Epithelial cell of proximal tubule (primary cell): Measurements from ENCODE around the gene MARCHF10. TPM values are rescaled to one million over a fixed set of nuclear protein-coding genes. Genes with fewer than 3 reads are reported as not detected.

Source experiments
- DNase-seq: peaks from one replicate; pipeline ENCODE4 v3.0.0-alpha.2; 2011; ENCODE audit warnings: low read depth
- H3K4me3 ChIP-seq: 2 replicates; pipeline ENCODE4 v1.5.1; 2011; ENCODE audit warnings: low read depth, mild to moderate bottlenecking, low read length
- CTCF ChIP-seq: conservative IDR thresholded peaks from 2 replicates; pipeline ENCODE4 v1.5.1; 2012; ENCODE audit warnings: low read depth, mild to moderate bottlenecking, low read length
- total RNA-seq: library from RNA; depleted of rRNA; stranded (reverse); fragments of >200 nt; gene quantifications from 2 replicates; pipeline ENCODE4 v1.2.3, GENCODE V29; 2015

The MARCHF10 gene
- total RNA-seq, 1 donor from 2014 or later, result 4.8 TPM

DNA sequence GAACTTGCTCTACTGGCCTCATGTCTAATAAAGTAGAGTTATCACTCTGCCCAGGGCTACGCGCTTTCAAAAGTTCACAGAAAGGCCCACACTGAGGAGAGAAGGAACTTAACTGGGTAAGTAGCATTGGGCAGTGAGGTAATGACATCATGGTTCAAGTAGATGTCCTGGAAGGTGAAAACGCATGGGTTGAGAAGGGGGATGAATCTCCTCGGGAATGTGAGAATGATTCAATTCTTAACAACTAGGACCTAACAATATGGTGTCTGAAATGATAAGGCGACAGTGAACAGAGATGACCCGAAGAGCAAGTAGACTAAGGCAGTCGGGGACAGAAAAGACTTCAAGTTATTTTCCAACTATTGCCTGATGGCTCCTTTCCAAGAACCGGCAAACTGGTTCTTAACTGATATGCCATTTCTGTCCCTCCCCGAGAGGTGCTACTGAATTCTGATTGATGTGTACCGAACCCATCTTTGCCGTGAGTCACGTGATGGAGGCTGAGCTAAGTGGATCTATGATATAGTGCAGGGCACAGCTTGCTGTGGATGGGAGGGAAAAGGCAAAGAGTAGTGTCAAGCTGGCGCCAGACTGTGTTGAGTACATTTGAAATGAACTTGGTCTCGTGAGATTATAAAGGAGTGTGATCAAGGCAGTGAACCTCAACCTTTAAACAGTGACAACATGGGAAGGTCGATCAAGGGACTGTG lies 44.1 kb downstream of the MARCHF10 start:
- TF ChIP-seq CTCF, result no peak
- H3K4me3 ChIP-seq, result no peak overlapping the region
- no peak for DNase-seq

DNA sequence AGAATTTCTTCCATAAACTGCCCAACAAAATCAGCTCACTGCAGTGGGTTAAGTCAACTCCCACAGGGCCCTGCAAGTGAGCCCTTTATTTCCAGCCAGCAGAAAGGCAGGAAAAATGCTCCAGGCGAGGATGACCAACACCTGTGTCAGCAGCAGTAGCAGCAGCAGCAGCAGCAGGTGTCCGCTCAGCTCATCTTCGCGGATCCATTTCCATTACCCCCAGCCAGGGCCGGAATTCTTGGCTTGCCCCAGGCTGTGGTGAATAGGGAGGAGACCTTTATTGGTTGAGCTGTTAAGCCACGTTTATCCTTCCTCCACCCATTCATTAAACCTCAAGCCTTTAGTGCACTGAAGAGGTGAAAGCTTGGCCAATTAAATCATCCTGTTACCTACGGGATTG lies 46.2 kb downstream of the MARCHF10 start:
- TF ChIP-seq CTCF, result no peak
- no peak overlapping the region for H3K4me3 ChIP-seq
- no peak for DNase-seq

DNA sequence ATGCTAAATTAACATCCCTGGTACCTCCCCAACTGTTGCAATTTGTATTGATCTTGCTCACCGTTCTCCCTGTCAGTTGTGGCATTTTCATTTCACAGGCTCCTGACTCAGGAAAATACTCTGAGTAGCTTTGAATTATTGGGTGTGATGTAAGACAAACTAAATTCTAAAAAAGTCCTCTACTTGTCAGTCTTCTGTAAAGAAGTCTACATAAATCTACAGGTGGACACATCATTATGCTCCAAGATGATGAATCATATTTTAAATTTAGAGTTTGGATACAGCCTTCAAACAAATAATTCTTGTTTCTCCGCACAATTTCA lies 47.2 kb downstream of the MARCHF10 start:
- no peak for DNase-seq
- H3K4me3 ChIP-seq, result no peak overlapping the region

DNA sequence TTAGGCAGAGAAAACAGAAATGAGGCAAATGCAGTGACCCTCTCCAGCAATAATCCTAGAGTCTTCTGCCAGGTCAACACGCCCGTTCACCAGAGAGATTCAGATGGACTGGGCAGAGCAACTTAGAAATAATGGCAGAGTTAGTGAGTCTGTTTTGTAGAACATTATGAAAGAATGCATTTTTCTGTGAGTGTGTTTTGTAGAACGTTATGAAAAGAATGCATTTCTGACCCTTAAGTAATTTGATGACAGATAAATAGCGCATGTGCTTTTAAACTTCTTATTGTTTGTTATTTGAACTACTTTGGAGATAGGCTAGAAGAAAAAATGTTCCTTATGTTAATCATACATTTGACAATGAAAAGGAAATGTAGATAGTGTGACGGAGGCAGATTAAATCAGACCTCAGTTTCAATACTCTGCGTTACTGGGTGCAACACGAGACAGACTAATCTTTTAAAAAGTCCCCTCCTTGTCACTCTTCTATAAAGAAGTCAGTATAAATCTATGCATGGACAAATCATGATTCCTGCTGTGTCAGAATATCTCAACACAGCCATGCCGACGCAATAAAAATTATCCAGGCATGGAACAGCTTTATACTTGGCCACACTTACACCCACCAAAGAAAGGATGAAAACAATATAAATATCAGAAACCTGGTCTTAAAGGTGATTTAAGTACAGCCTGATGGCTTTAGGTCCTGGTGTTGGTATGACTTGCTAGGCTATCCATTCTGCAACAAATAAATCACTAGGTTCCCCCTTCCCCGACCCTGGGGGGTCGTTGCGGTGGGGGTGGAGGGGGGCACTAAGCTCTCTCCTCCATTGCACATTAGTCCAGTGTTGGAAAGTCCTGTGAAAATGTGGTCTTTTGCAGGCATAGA lies 47.8 kb downstream of the MARCHF10 start:
- no peak overlapping the region for H3K4me3 ChIP-seq
- DNase-seq, result no peak
- no peak for TF ChIP-seq CTCF

More for the DNA sequence above, 47.2 kb downstream of the MARCHF10 start:
- TF ChIP-seq CTCF, result no peak

- TF ChIP-seq CTCF, result no peak
- no peak overlapping the region for H3K4me3 ChIP-seq
- DNase-seq, result no peak
Observed at GRCh38 chr17:62757500-62757951, 50.6 kb downstream of the MARCHF10 start.

GRCh38 chr17:62756198-62756597 lies 51.9 kb downstream of the MARCHF10 start:
- TF ChIP-seq CTCF, result no peak
- H3K4me3 ChIP-seq, result no peak overlapping the region
- DNase-seq, result no peak
